HG03342 (cell line): ENCODE measurements around the gene LRRC27.

ENCODE experiments used
- ATAC-seq: cut with Tn5 transposase; IDR thresholded peaks from one replicate; pipeline ENCODE4 v1.9.1; 2021; ENCODE audit warnings: mild to moderate bottlenecking, moderate library complexity; ENCODE audit not compliant: unreplicated experiment

The LRRC27 gene

GRCh38 chr10:132300582-132300981 lies 31.4 kb upstream of the LRRC27 start:
- ATAC-seq = no peak

DNA sequence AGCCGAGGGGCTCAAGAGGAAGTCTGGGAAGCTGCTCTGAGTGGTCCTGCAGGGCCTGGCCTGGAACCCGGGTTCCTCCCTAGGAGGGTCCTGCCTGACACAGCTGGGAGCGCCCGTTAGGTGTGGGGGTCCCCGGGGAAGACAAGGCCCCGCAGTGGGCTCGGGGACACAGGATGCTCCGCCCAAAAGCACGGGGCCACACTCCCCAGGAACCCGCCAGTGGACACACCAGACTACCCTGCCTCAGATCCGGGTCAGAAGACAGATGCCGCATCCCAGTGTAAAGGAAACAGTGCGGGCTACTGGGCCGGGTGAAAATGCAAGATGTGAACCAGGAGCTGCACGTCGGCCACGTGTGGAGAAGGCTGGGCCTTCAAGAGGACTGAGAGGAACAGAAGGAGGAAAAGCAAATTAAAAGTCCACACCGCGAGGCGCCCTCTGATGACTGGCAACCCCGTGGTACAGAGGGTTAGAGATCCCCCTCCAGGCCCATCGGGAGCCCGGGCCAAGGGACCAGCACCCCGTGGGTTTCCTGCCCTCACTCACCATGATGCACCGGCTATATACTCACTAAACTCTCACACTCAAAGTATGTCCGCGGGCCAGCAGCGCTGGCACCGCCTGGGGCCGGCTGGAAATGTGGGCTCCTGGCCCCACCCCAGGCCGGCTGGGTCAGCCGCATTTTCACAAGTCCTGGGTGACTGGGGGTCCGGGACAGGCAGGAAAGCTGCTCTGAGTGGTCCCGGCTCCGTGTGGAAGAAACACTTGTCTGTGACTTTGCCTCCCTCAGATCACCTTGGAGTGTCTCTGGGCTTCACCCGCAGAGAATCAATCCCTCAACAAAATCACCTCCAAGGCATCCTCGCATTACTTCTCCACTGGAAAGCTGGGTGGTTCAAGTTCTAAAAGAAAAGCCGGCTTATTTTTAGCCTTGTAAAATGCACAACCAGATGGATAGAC lies 30.3 kb upstream of the LRRC27 start:
- no peak for ATAC-seq

GRCh38 chr10:132302421-132303310 lies 29.3 kb upstream of the LRRC27 start:
- no peak for ATAC-seq

DNA sequence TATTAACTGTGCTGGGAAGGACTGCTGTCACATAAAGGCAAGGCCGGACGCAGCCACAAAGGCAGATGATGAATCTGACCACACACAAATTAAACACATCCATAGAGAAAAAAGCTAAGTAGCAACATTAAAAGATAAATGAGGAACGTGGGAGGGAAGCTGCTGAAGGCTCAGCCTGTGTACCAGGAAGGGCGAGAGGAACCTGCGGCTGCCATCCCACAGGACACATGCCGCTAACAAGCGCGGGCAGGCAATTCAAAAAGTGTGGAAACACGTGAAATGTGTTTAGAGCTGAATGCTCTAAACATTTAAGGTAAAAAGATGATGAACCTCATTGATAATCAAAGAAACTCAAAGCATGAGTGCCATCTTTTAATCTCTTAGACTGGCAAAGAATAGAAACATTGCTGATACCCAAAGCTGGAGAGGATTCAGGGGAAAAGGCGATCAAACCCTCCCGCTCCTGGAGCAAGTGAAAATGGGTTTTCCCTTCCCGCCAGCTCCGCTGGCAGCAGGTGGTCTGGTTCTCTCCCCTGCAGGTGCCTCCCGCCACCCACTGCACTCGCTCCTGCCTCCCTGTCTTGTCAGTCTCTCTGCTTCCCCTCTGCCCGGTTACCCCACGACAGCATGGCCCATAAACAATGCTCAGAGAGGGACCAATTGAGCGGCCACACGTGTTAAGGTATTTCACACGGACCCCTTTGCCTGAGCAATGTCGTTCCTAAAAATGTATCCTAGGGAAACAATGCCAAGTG lies 28.5 kb upstream of the LRRC27 start:
- ATAC-seq = no peak

DNA sequence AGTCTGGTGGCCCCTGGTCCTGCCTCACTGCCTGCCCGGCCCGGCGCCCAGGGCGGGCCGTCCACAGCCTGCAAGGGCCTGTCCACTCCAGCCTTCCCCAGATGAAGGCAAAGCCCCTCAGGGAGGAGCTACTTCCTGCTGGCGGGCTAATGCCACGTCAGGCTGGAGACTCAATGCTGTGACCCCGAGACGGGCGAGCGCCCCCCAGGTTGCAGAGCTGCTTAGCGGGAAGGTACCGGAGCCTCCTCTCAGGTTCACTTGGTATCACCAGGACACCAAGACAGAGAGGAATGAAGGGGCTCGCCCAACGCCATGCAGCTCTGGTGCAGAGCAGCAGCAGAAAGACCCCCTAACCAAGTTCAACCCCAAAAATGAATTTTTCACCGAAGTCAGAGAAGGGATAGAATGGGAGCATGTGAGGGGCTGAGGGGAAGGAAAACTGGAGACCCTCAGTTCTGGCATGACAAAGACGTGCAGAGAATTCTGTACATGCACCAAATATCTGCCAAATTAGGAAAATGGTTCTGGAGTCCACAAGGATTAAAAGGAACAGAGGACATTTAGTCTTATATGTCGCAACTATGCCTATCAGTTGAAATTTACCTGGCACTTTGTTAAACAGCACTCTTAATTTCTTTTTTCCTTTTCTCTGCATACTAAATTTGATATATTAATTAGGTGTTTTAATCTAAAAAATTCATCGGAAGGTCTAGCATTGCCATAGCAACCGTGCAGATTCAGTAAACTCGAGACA lies 27.1 kb upstream of the LRRC27 start:
- ATAC-seq = no peak

DNA sequence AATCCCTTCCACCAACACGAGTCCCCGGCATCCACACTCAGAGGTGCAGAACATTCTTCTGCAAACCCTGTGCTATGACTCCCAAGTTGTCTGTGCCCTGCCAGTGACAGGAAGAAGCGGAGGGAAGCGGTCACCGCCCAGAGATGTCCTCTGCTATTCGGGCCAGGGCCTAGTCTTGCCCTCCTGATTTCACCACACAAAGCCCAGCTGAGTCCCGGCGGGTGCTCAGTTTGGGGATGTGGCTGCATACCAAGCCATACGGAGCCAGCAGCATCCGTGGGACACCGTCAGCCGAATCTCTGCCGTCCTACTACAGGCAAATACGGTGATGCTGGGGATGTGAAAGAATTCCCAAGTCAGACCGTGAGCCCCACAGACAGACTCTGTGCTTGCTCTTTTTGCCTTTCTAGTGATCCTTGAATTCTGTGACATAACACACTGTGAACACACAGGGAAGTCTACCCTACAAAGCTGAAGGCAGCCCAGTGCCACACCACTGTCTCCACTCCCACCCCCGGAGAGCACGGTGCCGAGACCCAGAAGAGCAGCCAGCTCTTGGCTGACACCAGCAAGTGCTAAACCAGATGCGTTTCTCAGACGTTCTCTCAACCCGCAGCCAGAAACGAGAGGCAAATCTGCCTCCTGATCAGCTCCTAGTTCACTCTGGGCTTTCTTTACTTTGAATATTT lies 26.2 kb upstream of the LRRC27 start:
- no peak for ATAC-seq

DNA sequence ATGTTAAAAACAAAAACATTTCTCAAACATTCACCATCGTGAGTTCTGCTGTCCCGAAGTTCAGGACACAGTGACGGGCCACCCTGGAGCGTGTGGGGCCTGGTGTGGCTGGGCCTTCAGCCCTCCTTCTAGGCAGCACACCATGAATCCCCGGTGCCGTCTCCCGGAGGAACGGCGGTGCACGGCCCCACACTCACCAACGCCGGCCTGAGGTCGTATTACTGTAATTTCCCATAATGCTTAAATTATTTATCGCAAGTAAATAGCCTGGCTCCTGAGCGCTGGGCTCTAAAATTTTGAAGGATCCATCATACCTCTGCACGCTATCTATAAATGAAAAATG lies 25.7 kb upstream of the LRRC27 start:
- no peak for ATAC-seq

DNA sequence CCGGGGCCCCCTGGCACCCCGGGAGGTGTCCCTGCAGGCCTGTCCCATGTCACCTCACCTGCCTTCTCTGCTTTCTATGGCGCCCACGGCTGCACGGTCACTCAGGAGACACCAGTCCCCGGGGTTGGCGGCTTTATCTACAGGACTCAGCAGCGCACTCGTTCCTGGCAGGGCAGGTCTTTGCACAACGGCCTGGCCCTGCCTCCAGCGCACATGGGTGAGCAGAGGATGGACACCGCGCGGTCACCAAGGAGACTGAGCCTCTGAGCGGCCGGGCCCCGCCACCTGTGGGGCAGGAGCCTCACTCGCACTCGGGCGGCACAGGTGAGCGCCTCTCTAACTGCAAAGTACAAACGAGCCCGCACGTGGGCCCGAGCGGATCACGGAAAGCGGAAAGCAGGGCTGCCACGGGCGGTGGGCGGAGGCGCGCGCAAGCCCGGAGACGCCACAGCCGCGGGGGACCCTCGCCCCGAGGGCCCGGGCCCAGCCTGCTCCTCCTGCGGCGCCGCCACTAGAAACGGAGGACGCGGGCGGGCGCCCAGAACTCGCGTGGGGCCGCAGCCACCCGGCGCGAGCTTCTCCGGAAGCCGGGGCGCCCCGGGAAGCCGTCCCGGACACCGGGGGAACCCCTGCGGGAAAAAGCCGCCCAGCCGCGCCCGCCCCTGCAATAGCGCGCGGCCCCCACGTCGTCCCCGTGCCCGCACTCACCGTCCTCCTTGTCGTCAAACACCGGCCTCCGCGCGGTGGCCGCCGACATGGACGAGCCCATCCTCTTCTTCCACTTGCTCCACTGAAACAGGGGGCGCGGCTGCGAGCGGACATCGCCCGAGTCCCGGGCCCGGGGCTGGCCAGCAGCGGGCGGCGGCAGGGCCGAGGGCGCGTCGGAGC lies 24.9 kb upstream of the LRRC27 start:
- ATAC-seq = peak; percentile 26

DNA sequence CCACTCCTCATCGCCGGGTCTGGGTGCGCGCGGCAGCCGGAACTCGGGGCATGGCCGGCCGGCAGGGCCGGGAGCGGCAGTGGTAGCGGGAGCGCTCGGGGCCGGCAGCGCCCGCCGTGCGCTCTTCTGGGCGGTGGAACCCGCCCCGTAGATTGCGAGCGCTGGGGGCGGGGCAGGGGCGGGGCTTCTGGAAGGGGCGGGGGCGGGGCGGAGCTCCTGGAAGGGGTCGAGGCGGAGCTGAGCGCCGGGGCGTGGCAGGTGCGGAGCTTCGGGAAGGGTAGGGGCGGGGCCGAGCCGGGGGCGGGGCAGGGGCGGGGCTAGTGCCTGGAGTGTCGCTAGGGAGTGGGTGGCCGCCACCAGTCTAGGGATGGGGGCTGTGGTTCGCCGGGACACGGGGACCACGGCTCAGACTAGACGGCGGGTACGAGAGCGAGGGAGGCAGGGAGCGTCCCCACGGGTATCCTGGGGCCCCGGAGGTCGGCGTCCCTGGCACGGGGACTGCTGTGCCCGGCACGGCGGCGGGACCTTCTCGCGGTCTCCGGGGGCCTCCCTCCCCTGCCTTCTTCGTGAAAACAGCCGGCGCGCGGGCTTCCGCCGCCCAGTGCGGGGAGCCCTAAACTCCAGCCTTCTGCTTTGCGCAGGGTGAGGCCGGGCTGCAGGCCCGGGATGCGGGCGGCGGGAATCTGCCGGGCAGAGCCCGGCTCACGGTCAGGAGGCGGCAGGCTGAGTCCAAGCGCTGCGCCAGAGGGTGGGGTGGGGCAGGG lies 24.0 kb upstream of the LRRC27 start, which contains the start of gene STK32C:
TSS of gene STK32C (minus strand) at position 128 of the 764 bp plus-strand sequence. CDS start at position 11, 117 bp downstream.
- ATAC-seq = peak; percentile 68

DNA sequence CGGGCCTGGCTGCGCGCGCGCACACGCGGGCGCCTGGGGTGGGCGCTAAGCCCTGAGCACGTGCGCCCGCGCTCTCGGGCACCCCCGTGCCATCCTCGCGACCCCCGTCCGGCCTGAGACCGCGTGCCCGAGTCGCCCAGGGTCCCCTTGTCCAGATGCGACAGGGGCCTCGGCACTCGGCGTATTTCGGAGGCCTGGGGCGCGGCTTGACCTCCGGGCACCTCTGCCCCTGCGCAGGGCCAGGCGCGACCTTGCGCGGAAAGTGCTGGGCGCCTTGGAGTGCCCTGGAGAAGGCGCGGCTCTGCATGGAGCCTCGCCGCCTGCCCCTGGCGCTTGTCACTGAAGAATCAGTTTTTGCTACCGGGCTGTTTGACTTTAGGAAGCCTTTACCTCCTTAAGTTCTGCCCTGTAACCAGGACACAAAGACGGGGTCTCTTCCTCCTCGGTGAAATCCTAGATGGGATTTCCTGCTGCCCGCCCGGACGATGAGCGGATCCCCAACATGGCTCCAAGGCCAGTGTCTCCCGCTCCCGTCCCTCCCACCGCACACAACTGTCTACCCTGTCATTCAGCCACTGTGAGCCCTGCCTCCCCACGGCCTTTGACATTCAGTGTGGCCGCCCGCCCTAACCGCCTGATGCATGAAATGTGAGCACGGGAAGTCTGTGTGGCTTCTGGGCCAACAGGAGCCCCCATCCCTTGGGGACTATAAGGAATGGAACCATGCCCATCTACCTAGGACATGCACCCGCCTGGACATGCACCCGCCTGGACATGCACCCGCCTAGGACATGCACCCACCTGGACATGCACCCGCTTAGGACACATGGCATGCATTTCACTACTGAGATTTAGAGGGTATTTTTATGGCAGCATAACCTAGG lies 23.2 kb upstream of the LRRC27 start:
- no peak for ATAC-seq

- no peak for ATAC-seq
Measured at GRCh38 chr10:132309471-132309865, 22.5 kb upstream of the LRRC27 start.

DNA sequence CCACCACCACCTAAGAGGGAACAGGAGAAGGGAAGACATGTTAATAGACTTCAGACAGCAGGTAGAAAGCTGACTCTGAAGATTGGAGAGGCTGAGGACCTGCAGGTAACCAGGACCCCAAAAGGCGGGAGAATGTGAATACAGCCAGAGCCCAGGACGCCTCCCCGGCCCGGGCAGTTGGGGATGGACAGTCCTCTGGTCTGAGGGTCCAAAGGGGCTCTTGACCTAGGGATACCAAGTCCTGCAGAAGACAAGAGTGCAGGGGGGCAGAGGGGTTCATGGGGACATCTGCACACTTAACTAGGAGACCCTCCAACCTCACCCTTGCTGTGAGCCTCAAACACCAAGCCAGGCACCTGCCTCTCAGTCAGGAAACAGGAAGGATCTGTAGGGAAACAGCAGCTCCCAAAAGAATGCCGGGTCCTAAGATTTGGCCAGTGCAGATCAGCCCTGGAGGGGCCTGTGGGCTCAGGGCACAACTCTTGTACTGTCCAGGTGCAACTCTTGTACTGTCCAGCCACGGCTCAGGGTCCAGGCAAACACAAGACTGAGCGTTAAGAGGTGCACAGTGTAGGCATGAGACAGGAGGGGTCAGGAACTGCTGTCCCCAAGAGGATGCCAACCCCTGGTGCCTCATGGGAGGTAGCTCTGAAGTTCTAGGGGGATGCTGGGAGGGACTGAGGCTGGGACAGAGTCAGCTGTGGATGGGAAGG lies 22.0 kb upstream of the LRRC27 start:
- ATAC-seq = no peak

- no peak for ATAC-seq
Measured at GRCh38 chr10:132310701-132311337, 21.2 kb upstream of the LRRC27 start.

DNA sequence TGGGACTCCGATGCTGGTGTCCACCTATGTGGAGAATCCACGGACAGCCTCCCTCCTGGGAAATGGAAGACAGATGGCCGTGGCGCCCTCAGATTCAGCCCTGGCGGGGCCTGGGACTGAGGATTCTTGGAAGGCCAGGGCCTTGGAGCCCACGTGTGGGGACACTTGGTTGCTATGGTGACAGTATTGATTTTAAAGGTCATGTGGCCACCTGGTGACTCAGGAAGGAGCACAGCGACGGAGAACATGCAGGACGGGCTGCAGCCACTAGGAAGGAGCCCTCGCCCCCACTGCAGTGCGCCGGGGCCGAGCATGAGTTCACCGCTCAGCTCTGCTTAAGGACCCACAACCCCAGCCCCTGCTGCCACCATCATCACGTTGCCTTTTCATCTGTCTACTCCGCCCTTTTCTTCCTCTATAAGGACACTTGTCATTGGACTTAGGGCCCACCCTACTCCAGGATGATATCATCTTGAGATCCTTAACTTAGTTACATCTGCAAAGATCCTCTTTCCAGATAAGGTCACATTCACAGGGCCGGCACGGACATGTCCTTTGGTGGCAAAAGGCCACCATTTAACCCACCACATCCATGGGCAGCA lies 20.6 kb upstream of the LRRC27 start:
- no peak for ATAC-seq

DNA sequence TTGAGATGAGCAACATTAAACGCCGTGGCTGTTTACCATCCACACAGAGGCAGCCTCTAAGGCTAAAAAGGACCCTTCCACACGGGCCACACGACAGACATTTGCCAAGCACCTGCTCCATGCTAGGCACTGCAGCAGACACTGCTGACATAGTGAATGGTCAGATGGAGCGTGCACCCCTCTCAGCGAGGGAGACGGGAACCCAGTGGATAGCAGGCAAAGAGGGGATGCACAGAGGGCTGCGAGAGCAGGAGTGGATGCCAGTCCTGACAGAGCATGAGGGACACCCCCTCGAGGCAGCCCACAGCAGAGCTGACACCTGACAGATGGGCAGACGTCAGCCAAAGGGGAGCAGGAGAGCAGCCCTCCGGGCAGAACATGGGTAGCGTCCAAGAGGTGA lies 18.7 kb upstream of the LRRC27 start:
- no peak for ATAC-seq
